ENCODE data around the gene CFAP61. TPM values are rescaled to one million over a fixed set of nuclear protein-coding genes. Genes with fewer than 3 reads are reported as not detected.

CFAP61 gene
- total RNA-seq, 1 experiment from 2014 or later, result 0.61 TPM

DNA sequence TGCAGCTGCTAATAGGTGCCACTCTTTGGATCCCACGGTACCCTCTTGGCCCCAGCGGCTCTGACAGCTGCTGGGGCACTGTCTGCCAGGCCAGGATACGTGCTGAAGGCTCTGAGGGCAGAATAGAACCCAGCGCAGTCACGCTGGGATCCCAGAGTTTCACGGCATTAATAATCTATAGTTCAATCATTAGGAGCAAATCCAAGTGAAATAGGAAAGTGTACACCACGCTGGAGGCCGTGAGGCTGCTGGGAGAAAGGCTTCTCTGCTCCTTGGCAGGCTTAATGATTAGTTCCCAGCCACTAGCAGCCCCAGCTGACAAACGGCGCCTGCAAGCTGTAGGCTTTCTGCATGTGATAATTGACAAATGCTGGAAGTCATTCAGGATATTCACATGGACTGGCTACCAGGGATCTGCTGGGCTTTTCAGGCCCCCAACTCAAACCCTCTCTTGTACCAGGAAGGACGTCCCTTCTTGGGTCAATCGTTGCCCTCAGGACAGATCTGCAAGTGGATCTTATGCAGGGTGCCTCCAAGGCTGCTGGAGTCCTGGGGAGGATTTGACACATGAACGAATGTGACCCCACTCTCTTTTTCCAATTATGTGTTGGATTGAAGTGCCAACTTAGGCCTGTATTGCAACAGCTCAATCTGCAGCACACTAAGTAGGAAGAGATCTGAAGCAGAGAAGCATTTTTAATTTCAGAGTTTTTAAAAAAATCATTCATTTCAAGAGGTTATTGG lies 265.5 kb downstream of the CFAP61 start:
- DNase-seq (ENCODE audit: low spot score) (no peak), ATAC-seq (no peak)
- Mint-ChIP-seq H3K36me3 (no peaks in the 10 kb centered on the region), H3K9me3 (peaks cover 11% of the 10 kb centered on the region), H3K4me3 (no peak overlapping the region), H3K27ac (no peak overlapping the region), H3K4me1 (no peaks in the 10 kb centered on the region), H3K27me3 (ENCODE audit: low read depth) (no peaks in the 10 kb centered on the region)
- TF ChIP-seq, protein P1, sequence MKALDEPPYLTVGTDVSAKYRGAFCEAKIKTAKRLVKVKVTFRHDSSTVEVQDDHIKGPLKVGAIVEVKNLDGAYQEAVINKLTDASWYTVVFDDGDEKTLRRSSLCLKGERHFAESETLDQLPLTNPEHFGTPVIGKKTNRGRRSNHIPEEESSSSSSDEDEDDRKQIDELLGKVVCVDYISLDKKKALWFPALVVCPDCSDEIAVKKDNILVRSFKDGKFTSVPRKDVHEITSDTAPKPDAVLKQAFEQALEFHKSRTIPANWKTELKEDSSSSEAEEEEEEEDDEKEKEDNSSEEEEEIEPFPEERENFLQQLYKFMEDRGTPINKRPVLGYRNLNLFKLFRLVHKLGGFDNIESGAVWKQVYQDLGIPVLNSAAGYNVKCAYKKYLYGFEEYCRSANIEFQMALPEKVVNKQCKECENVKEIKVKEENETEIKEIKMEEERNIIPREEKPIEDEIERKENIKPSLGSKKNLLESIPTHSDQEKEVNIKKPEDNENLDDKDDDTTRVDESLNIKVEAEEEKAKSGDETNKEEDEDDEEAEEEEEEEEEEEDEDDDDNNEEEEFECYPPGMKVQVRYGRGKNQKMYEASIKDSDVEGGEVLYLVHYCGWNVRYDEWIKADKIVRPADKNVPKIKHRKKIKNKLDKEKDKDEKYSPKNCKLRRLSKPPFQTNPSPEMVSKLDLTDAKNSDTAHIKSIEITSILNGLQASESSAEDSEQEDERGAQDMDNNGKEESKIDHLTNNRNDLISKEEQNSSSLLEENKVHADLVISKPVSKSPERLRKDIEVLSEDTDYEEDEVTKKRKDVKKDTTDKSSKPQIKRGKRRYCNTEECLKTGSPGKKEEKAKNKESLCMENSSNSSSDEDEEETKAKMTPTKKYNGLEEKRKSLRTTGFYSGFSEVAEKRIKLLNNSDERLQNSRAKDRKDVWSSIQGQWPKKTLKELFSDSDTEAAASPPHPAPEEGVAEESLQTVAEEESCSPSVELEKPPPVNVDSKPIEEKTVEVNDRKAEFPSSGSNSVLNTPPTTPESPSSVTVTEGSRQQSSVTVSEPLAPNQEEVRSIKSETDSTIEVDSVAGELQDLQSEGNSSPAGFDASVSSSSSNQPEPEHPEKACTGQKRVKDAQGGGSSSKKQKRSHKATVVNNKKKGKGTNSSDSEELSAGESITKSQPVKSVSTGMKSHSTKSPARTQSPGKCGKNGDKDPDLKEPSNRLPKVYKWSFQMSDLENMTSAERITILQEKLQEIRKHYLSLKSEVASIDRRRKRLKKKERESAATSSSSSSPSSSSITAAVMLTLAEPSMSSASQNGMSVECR (CRISPR knock-in tag; IDR thresholded peaks at IDR 0.05; ENCODE audit: borderline replicate concordance), result no peak
- no peak for TF ChIP-seq ZNF232 (CRISPR knock-in tag; IDR thresholded peaks at IDR 0.05)
- no peak for TF ChIP-seq RELA (CRISPR knock-in tag; IDR thresholded peaks at IDR 0.05; ENCODE audit: borderline replicate concordance)
- no peak for TF ChIP-seq NFATC4 (CRISPR knock-in tag; IDR thresholded peaks at IDR 0.05)
- no peak for TF ChIP-seq ZNF121 (CRISPR knock-in tag; IDR thresholded peaks at IDR 0.05)
- TF ChIP-seq NFYB (CRISPR knock-in tag; conservative IDR thresholded peaks at IDR 0.05; ENCODE audit: low read depth), result no peak
- TF ChIP-seq USF1 (CRISPR knock-in tag; IDR thresholded peaks at IDR 0.05), result no peak
- no peak for TF ChIP-seq SMAD4 (CRISPR knock-in tag; IDR thresholded peaks at IDR 0.05)
- no peak for TF ChIP-seq CREM (CRISPR knock-in tag; IDR thresholded peaks at IDR 0.05)
- TF ChIP-seq ZNF532 (CRISPR knock-in tag; IDR thresholded peaks at IDR 0.05; ENCODE audit: borderline replicate concordance), result no peak
- no peak for TF ChIP-seq MLX (CRISPR knock-in tag; IDR thresholded peaks at IDR 0.05)
- TF ChIP-seq, protein P2, sequence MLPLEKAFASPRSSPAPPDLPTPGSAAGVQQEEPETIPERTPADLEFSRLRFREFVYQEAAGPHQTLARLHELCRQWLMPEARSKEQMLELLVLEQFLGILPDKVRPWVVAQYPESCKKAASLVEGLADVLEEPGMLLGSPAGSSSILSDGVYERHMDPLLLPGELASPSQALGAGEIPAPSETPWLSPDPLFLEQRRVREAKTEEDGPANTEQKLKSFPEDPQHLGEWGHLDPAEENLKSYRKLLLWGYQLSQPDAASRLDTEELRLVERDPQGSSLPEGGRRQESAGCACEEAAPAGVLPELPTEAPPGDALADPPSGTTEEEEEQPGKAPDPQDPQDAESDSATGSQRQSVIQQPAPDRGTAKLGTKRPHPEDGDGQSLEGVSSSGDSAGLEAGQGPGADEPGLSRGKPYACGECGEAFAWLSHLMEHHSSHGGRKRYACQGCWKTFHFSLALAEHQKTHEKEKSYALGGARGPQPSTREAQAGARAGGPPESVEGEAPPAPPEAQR (CRISPR knock-in tag; IDR thresholded peaks at IDR 0.05), result no peak
- POLR2A ChIA-PET, result no interaction called here
- CTCF ChIA-PET, result interaction anchor here (0.5 kb wide), 1 partner anchor 109 kb away, joined by 3 read pairs; no protein-coding TSS in a partner anchor
